K562 (cell line): ENCODE measurements around the gene GFI1.

ENCODE experiments used
- CBX8 ChIP-seq: fragments of 200-600 bp; sonication (generic); IDR thresholded peaks from 2 replicates; pipeline ENCODE4 v1.6.1; 2012; ENCODE audit warnings: borderline replicate concordance, mixed run types, low read depth, mild to moderate bottlenecking, moderate library complexity, mixed read lengths, low read length, control low read depth, inconsistent platforms; ENCODE audit not compliant: poor library complexity, severe bottlenecking; ENCODE audit errors: extremely low read depth
- ELF4 ChIP-seq: fragments of 450-650 bp; formaldehyde crosslinking; IDR thresholded peaks from 2 replicates; pipeline ENCODE4 v1.4.0; 2022; ENCODE audit warnings: missing genetic modification characterization
- GTF2E2 ChIP-seq: fragments of 200-800 bp; sonication (Bioruptor generic); IDR thresholded peaks from 2 replicates; pipeline ENCODE4 v1.6.1; 2016; ENCODE audit warnings: missing genetic modification characterization, missing compliant biosample characterization
- JUND ChIP-seq, 2 experiments: IDR thresholded peaks; 2 replicates in 1 of 2; 3 replicates in 1 of 2; pipeline ENCODE4 v1.6.1; 2011; ENCODE audit warnings: borderline replicate concordance in 2 of 2, low read depth in 2 of 2, low read length in 2 of 2, improper control_type of control experiment in 1 of 2, missing biosample characterization in 1 of 2, missing genetic modification characterization in 1 of 2, missing genetic modification reagents in 1 of 2
- MEIS2 ChIP-seq: fragments of 450-650 bp; IDR thresholded peaks from 2 replicates; pipeline ENCODE4 v1.6.1; 2014; ENCODE audit warnings: mild to moderate bottlenecking; ENCODE audit not compliant: partially characterized antibody
- NFYB ChIP-seq: IDR thresholded peaks from 2 replicates; pipeline ENCODE4 v1.6.1; 2011; ENCODE audit warnings: mild to moderate bottlenecking, moderate library complexity; ENCODE audit not compliant: insufficient read length; ENCODE audit errors: extremely low read depth
- POLR3A ChIP-seq: IDR thresholded peaks from 2 replicates; pipeline ENCODE4 v1.6.1; 2011; ENCODE audit warnings: borderline replicate concordance, mild to moderate bottlenecking, moderate library complexity; ENCODE audit not compliant: insufficient read length, insufficient read depth; ENCODE audit errors: extremely low read depth
- ZBTB1 ChIP-seq: sonication (generic); formaldehyde crosslinking; IDR thresholded peaks from 2 replicates; pipeline ENCODE4 v1.8.1; 2023; ENCODE audit warnings: missing genetic modification reagents, low read depth, mild to moderate bottlenecking, borderline replicate concordance
- ZFP36 ChIP-seq: fragments of 150-350 bp; IDR thresholded peaks from 2 replicates; pipeline ENCODE4 v1.6.1; 2018; ENCODE audit warnings: low read length, low read depth; ENCODE audit not compliant: partially characterized antibody
- ZNF124 ChIP-seq: sonication (generic); formaldehyde crosslinking; IDR thresholded peaks from 2 replicates; pipeline ENCODE4 v1.8.1; 2022; ENCODE audit warnings: missing genetic modification reagents
- ZNF766 ChIP-seq: fragments of 200-800 bp; sonication (Bioruptor generic); conservative IDR thresholded peaks from 2 replicates; pipeline ENCODE4 v1.6.1; 2016; ENCODE audit warnings: missing genetic modification characterization, missing compliant biosample characterization

- TF ChIP-seq GTF2E2 (tag) = no peak
- no peak for TF ChIP-seq NFYB
- no peak for TF ChIP-seq ZNF766 (CRISPR knock-in tag)
- TF ChIP-seq ELF4 (CRISPR knock-in tag) = no peak
- TF ChIP-seq ZBTB1 = no peak
- no peak for TF ChIP-seq CBX8
- no peak for TF ChIP-seq ZNF124 (CRISPR knock-in tag)
- TF ChIP-seq POLR3A = no peak
- TF ChIP-seq MEIS2 = no peak
- no peak for TF ChIP-seq JUND (IDR thresholded peaks at IDR 0.05; ENCODE audit: borderline replicate concordance, low read depth, low read length)
- TF ChIP-seq JUND (tag; IDR thresholded peaks at IDR 0.05; ENCODE audit: borderline replicate concordance, low read depth, low read length) = no peak
- TF ChIP-seq ZFP36 = no peak
Observed at GRCh38 chr1:92502247-92502646, 15.5 kb upstream of the GFI1 start.
